Central memory CD4-positive, alpha-beta T cell (primary cell): ENCODE measurements around the gene IGBP1.
"Not testable (repeated sequence)": the region's sequence is repeated elsewhere in the genome, so short reads cannot be mapped to it uniquely, and the experiment has no call there.

Experiments used
- DNase-seq: peaks from one replicate; pipeline ENCODE4 v3.0.0; 2022
- total RNA-seq, 3 experiments: gene quantifications; one replicate each; lab custom pipeline; 2026; lab: John Stamatoyannopoulos, UW

IGBP1 gene
- total RNA-seq: 40.6 to 85.0 (median 55.2) reads per million in 3 experiments

DNA sequence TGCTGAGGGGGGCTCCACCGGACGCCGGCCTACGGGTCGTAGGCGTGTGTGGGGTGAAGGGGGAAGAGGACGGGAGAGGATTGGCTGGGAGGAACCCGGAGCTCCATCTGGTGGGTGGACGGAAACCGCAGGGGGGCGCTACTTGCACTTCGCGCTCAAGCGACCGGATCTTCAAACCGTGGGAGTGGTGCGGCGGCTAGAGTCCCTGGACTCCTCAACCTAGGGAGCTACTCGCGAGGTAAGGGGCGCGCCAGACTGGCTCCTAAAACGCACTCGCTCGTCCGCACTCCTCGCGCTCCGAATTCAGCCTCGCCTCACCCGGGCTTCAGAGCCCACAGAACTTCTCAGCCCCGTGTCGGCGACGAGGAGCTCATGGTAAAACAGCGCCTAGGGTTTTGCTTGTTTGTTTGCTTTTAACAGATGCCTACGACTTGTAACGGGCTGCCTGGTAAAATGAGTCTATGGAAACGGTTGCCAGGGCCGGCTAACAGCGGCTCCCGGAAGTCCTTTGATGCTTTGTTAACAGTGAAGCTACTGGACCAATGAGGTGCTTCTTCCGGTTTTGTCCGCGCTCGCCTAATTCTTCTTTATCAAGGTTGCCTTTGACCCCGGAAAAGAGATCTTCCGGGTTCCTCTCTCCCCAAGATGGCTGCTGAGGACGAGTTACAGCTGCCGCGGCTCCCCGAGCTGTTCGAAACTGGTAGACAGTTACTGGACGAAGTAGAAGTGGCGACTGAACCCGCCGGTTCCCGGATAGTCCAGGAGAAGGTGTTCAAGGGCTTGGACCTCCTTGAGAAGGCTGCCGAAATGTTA lies at the start of gene IGBP1:
Gene IGBP1 (plus strand): TSS at position 145 of the 813 bp plus-strand sequence. CDS start 501 bp downstream, at position 646.
- DNase-seq: peak; percentile 85

DNA sequence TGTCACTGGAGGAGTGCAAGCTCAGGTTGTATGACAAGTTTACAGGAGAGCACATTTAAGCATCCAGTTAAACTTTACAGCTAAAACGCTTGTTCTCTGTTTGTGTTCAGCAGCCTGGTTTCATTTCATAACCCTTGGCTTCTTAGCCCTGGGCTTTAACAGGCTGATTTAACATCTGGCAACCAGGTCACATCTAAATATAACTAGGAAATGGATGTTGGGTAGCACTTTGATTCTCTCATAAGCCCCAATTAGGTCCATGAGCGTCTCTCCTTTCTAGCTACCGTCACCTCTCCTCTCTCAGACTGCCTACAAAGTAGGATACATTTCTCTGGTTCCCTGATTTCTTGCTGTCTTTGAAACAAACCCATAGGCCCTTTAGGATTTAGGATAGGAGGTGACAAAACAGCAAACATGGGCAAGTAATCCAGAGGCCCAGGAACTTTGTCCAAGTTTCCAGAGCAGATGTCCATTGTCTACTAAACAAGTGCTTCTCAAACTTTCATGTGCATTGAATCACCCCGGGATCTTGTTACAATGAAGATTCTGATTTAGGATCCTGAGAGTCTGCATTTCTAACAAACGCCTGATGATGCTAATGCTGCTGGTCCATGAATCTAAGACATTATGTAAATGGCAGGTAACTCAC lies 48.5 kb upstream of the IGBP1 start:
- no peak for DNase-seq

DNA sequence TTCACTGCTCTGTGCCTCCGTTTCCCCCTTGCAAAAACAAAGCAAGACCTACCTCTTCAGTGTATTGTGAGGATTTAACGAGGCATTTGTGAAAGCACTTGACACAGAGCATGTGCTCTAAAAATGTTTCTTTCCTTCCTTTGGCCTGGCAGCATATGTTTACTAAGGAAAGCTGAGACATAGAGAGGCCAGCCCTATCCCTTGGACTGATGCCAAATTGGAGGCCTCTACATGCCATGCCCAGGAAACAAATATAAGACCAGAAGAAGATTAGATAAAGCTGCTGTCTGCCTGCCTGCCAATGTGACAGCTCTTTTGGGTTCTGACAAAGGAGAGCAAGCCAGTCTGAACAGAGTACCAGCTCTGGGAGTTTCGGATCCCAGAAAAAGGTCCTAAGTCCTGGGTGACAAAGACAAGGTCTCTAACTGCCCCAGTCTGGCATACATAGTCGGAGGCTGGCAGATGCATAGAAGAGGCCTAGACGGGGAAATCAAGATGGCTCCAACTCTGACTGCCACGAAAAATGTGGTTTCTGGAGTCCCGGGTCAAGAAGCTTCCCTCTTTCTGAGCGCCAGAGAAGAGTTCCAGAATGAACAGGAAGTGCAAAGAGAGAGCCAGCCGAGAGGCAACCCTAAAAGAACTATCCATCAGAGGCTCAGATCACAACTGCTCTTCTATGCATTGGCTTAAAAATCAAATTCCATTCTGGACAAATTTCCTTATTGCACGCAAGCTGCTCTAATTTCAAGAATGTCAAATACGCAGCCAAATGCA lies 45.2 kb upstream of the IGBP1 start:
- DNase-seq: no peak

DNA sequence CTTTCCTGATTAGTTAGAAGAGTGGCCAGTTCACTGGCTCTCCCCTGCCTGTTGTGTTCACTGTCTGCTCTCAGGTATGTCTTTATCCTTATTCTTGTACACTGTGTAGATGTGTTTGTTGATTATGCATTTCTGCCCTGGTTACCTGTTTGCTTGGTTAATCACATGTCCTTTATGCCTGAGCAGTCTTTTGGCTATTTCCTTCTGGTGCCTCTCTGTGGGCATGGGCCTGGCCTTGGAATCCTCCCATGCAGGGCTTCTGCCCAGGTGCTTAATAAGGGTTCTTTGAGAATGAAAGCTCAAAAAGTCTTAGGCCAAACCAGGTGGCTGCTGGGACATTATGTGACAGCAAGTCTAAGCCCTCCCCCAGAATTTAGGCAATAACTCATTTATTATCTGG lies 44.5 kb upstream of the IGBP1 start:
- no peak for DNase-seq

DNA sequence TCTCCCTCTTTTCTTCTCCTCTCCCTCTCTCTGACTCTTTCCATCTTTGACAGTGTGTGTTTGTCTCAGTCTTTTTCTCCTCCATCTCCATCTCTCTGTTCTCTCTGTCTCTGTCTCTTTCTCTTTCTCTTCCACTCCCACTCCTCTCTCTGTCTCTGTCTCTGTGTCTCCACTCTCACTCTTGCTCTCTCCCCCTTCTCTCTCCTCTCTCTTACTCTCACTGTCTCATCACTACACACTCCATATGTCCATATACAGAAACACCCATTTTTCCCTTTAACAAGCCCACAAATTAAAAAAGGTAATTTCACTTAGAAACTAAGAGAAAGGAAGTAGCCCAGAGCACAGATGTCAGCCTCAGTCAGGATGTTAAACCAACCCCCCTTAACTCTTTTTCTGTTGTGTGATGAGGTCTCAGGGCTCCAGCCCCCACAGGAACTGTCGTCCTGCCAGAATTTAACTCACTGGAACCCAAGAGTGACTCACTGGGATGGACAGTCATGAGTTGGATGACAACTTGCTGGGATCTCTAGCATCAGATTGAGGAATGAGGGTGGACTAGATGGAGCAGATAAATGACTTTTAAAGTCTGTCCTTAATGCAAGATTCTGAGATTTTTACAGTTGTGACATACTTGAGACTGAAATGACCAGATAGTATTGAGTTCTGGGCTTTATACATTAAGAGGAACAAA lies 43.5 kb upstream of the IGBP1 start:
- DNase-seq: no peak

DNA sequence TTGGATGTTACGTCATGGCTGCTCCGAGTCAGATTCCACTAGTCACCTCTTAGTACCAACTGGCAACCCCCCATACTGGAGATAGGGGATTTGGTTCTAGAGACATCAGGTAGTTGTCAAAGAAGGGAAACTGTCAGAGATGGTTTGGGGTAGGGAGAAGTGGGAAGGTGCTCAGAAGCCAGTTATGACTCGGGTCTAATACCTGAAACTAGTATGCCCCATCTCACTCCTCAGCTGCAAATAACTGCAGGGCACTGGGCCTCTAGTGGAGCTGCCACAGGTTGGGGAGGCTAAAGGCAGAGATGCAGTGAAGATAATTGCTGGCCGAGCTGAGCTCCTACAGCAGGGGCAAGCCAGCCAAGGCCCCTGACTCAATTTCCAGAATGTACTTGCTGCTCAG lies 41.0 kb upstream of the IGBP1 start:
- no peak for DNase-seq

DNA sequence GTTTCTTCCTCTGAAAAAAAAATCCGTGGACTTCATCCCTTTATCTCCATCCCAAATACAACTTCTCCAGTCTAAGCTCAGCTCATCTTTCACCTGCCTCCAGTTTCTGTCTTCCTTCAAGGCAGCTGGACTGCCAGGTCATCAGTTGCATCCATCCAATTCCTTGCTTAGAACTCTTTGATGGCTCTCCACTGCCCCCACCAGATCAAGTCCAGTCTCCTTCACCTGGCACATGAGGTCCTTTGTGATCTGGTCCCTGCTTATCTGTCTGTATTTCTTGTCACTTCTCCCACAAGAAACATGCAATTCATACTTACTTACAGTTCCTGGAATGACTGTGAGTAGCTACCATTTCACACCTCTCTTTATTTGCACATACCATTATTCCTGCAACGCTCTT lies 37.2 kb upstream of the IGBP1 start:
- DNase-seq: no peak

DNA sequence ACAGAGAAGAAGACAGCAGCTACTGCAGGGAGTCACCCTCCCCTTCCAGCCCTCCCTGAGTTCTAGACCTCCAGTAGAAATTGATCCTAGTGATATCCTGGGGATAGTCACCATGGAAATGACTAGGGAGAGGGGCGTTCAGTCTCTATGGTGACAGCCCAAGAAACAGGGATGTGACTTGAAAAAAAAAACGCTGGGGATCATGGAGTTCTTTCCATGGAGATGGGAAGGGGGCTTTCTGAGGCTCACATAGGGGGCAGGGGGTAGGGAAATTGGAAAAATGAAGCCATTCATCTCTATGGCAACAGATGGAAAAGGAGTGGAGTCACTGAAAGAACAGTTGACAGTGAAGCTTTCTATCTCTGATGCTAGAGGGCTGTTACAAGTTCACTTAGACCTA lies 28.0 kb upstream of the IGBP1 start:
- no peak for DNase-seq

DNA sequence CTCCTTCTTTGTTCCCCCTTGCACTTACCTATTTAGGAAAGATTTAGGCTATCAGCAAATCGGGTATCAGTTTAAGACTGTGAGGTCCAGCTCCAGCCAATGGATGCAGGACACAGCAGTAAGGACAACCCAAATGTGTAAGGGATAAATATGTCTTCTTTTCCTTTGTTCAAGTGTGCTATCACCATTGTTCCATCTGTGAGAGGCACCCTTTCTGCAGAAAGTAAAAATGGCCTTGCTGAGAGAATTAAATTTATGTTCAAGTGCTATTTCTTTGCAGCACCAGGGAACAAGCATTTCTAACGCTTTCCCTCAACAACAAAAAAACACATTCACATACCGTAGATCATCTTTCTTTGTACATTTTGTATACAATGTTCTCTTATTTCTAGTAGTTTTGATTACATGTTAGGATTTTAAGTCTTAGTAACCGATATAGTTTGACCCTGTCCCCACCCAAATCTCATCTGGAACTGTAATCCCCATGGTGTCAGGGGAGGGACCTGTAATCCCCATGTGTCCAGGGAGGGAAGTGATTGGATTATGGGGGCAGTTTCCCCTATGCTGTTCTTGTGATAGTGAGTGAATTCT lies 21.7 kb upstream of the IGBP1 start:
- DNase-seq: not testable (repeated sequence)

DNA sequence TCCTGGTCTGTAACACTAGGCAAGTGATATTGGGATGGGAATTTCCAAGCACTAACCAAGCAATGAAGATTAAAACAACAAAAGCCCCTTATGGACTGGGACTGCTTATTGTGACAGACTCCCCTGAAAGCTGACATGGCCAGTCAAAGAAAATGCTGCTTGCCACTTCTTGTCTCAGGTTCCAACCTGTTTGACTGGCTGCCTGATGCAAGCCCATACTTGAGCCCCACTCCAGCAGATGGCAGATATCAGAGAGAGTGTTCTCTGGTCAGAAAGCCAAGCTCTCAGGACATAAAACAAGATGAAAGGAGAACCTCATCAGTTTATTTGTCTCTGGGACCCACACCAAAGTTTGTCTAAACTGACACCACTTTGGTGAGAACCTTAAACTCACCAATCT lies 15.5 kb upstream of the IGBP1 start:
- DNase-seq: no peak

DNA sequence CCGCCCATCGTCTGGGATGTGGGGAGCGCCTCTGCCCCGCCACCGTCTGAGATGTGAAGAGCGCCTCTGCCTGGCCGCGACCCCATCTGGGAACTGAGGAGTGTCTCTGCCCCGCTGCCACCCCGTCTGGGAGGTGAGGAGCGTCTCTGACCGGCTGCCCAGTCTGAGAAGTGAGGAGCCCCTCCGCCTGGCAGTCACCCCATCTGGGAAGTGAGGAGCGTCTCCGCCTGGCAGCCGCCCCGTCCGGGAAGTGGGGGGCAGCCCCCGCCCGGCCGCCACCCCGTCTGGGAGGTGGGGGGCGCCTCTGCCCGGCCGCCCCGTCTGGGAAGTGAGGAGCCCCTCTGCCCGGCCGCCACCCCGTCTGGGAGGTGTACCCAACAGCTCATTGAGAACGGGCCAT lies 10.2 kb upstream of the IGBP1 start:
- DNase-seq: not testable (repeated sequence)

DNA sequence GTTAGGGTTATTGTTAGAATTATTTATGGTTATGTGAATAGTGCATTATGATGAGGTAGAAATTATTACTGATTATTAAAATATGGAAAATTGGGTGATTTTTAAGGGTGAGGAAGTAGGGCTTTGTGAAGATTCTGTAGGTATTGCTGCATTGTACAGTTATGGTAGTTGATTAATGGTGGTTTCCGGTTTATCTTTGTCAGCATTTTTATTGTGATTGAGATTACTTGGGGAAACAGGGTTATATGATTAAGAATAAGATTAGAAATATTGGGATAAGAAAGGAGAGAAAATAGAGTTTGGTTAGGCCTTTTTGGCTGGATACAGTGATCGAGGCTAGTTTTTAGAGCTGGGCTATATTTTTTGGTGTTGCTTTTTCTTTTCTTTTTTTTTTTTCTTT lies 8.6 kb upstream of the IGBP1 start:
- no peak for DNase-seq

DNA sequence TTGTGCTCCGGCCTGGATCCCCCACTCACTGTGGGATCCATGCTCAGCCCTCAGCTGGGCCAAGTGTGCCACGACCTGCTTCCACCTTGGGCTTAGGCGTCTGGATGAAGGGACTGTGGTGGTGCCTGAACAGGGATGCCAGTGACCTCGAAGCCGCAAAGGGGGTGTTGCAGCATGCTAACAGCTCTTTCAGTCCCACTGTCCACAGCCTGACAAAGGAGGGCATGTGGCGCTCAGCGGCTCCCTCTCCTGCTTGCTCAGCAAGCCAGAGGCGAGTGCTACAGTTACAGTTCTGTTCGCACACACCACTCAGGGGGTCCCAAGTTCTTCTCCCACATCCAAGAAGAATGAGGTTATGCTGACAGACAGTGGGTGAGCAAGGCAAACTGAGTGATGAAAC lies 5.2 kb upstream of the IGBP1 start:
- no peak for DNase-seq

DNA sequence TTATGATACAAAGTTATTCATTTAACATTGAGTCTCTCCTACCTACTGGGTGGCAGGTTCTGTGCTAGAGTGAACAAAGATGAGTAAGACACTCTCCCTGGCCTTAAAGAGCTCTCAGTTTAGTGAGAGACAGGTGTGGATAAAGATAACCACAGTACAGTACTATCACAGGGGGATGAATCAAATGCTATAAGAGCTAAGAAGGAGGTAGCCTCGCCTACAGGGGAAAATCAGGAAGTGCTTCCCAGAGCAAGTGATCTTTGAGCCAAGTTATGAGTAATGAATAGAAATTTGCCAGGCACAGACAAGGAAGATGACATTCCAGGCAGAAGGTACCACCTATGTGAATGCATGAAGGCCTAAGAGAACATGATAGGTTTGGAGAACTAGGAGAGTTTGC lies 3.4 kb upstream of the IGBP1 start:
- no peak for DNase-seq

DNA sequence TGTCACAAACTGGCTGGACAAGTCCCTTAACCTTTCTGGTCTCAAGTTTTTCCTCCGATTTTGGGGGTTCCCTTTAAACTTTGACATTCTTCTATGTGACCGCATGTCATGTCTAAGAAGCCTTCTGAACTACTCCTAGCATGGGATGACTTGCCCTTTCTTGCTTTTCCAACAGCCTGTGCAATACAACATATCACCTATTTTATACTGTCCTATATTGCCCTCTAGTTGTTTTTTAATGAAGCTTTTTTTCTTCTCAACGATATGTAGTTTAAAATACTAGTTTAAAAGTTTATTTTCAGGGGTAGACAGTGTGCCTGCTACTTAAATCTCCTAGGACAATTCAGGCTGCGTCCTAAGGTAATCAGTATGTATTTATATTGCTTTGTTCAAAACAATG lies 1.0 kb upstream of the IGBP1 start:
- no peak for DNase-seq

DNA sequence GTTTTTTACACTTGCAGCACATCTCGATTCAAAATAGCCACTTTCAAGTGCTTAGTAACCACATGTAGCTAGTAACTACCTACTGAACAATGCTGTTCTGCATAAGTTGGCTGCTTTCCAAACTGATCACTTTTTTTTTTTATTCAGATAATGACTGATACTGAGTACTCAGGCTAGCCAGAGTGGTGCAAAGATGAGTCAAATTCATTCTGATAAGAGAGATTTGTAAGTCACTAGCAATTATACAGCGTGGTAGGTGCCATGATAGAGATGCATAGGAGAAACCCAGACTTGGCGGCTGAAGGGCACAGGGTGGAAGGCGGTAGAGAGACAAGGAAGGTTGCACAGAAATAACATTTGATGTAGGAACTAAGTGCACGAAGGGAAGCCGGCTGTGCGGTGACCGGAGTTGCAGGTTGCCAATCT lies 357 bp upstream of the IGBP1 start:
- no peak for DNase-seq

DNA sequence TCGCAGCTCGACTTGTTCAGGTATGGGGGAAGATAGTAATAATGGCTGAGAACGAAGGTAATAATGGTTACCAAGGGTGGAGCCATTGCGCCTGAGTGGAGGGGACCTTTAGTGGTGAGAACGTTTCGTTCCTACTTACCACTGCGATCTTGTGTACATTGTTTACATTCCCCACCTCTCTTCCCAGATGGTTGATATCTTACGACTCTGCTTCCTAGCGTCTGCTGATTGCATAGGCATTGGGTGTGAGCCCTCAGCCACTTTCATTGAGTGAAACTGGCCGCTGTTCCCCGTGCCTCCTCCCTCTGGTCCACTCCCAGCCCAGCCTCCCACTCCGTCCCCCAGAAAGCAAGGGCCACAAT lies 850 bp downstream of the IGBP1 start:
- no peak for DNase-seq

DNA sequence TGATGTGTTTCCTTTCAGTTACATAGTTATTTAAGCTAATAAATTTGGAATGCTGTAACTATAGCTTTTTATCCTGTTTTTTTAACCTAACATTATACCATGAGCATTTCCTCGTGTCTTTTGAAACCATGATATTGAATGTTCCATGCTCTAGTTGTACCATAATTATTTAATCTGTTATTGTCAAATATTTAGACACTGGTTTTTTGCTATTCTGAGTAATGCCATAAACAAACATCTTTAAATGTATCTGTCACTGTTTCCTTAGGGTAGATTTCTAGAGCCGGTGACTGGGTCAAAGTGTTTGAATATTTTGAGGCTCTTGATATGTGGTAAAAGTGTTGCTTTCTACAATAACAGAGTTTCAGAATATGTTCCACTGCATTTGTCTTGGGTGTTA lies 5.4 kb downstream of the IGBP1 start:
- DNase-seq: no peak

DNA sequence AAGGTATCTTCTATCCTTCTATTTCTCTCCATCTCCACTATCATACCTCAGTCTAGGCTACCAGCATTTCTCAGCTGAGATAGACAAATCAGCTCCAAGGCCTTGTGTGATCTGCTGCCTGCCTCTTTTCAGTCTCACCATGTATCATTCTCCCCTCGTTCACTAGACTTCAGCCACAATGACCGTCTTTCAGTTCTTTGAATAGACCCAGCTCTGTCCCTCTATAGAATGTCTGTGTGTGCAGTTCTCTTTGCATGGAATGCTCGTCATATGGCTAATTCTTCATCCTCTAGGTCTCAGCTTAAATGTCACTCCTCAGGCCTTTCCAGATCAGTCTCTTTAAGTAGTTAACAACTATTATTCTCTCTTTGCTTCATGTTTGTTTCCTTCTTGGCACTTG lies 6.5 kb downstream of the IGBP1 start:
- DNase-seq: no peak

DNA sequence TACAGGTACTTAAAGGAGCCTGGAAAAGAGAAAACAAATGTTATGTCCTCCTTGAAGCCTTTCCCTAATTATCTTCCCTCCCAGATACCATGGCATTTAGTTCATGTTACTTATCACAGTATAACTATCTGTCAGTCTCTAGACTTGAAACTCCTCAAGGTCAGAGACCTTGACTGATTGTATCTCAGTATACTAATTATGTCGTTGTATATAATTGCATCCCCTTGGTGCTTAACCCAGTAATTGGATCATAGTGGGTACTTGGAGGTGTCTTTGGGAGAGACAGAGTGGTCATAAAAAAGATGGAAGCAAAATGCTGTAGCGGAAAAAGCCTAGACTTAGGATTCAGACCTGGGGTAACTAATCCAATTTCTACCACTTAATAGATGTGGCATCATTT lies 8.1 kb downstream of the IGBP1 start:
- DNase-seq: no peak

DNA sequence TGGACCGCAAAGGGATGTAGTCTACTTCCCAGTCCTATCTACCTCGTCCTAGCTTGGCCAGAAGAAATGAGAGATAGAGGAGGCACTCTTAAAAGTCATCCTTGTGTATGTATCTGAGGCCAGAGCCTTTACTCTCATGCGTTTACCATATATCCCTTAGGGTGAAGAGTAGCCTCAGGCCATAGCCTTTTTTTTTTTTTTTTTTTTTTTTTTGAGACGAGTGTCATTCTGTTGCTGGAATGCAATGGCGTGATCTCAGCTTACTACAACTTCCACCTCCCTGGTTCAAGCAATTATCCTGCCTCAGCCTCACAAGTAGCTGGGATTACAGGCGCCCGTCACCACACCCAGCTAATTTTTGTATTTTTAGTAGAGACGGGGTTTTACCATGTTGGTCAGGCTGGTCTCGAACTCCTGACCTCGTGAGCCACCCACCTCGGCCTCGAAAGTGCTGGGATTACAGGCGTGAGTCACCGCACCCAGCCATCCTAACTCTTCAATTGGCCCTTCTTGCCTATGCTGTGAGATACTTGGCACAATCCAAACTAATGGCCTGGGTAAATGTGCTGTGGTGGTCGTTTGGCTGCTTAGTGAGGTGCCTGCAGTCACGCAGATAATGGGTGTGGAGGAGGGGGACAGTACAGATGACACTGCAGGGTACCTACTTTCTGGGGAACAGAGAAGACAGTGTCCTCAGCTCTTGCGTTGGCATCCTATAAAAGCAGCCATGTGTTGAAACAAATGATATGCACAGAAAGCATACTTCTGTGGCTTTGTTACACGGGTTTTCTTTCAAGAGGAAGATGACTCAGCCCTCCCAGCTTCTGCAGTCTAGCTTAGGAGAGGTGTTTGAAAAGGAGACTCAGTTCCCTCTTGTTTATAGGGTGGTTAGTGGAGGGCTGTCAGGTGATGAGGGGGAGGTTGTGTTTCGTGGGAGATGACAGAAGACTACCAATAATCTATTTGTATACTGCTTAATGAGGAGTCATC lies 33.6 kb downstream of the IGBP1 start:
- no peak for DNase-seq
